GM12892 (cell line): ENCODE data around the gene PDE4B.

ENCODE experiments used
- POLR2A ChIP-seq: IDR thresholded peaks from 2 replicates; pipeline ENCODE4 v1.6.1; 2011; ENCODE audit warnings: low read depth, low read length, control low read depth
- POLR2AphosphoS5 ChIP-seq: IDR thresholded peaks from 2 replicates; pipeline ENCODE4 v1.6.1; 2011; ENCODE audit warnings: low read depth, low read length, control low read depth
- TAF1 ChIP-seq: IDR thresholded peaks from 2 replicates; pipeline ENCODE4 v1.6.1; 2011; ENCODE audit warnings: low read depth, mild to moderate bottlenecking, control low read depth, low read length, borderline replicate concordance

DNA sequence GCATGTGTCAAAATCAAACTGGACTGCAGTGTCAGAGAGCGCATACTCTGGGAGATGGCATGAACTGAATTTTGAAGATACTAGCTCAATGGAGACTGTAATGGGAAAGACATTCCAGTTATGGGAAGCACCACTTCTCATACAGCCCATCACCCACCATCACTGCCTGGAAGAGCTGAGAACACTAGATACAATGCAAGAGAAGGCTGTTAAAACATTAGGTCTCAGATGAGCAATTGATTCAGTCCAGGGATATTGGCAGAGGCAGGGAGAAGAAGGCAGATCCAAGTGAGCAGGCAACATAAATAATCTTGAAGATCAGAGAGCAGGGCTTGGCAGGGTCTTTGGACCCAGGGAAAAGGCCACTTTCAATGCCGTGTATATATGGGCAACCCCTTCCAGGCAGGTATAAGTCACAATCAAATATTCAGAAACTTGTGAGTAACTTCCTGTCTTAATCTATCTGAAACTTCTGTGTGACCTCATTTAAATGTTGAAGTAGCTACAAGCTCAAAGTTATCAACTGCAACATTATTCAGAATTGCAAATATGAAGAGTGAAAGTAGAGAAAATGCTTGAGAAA is 450.9 kb downstream of the PDE4B start:
- TF ChIP-seq POLR2AphosphoS5 (no peak), POLR2A (no peak), TAF1 (no peak)
